Gastrocnemius medialis (tissue), 4 donors: Measurements from ENCODE around the gene TBC1D32. TPM values are rescaled to one million over a fixed set of nuclear protein-coding genes. Genes with fewer than 3 reads are reported as not detected.
A peak's percentile ranks its signal among the peaks of the same experiment; 100 is the strongest.
"Not testable (repeated sequence)": the region's sequence is repeated elsewhere in the genome, so short reads cannot be mapped to it uniquely, and the experiment has no call there.

Experiments used
- ATAC-seq, 2 donors: fragments of 150-250 bp; one replicate each; pipeline ENCODE4 v1.9.1; 2016
- DNase-seq, 2 donors: peaks; one replicate each; pipeline ENCODE4 v3.0.0-alpha.2; 2019
- H3K27ac ChIP-seq, 4 donors: fragments of 200-600 bp; sonication (generic); 1 replicate in 1 of 4; 2 replicates in 3 of 4; pipeline ENCODE4 v1.5.1; 2016 to 2018; ENCODE audit warnings: mild to moderate bottlenecking in 2 of 4, moderate library complexity in 1 of 4
- H3K27me3 ChIP-seq, 3 donors: fragments of 200-600 bp; sonication (generic) in 2 of 3; 1 replicate in 1 of 3; 2 replicates in 2 of 3; pipeline versions ENCODE4 v1.5.1 to v1.6.0; 2016 to 2019; ENCODE audit warnings: mild to moderate bottlenecking in 1 of 3, moderate library complexity in 1 of 3
- H3K36me3 ChIP-seq, 2 donors: fragments of 200-600 bp; sonication (generic) in 1 of 2; one replicate each; pipeline ENCODE4 v1.5.1; 2017 to 2018
- H3K4me1 ChIP-seq, 2 donors: fragments of 200-600 bp; sonication (generic) in 1 of 2; one replicate each; pipeline ENCODE4 v1.5.1; 2016 to 2017; ENCODE audit warnings: mild to moderate bottlenecking in 2 of 2
- H3K4me3 ChIP-seq, 4 donors: fragments of 200-600 bp; sonication (generic) in 3 of 4; 1 replicate in 1 of 4; 2 replicates in 3 of 4; pipeline ENCODE4 v1.5.1; 2016 to 2019; ENCODE audit warnings: mild to moderate bottlenecking in 2 of 4
- H3K9me3 ChIP-seq, 3 donors: fragments of 200-600 bp; sonication (generic) in 2 of 3; 1 replicate in 1 of 3; 2 replicates in 2 of 3; pipeline ENCODE4 v1.5.1; 2016 to 2019
- POLR2A ChIP-seq, 2 donors: fragments of 450-650 bp; IDR thresholded peaks; one replicate each; pipeline ENCODE4 v1.6.1; 2017; ENCODE audit warnings: antibody characterized with exemption in 2 of 2, mild to moderate bottlenecking in 2 of 2, moderate library complexity in 2 of 2
- in situ Hi-C, 4 donors: fragments of 200-750 bp; cut with MboI; loops; one replicate each; pipeline versions ENCODE4 v1.15.0 to v1.8.0; 2017; ENCODE audit warnings: low sequenced_read_pairs in 4 of 4
- intact Hi-C: fragments of 100-400 bp; cut with DNase I; formaldehyde crosslinking; loops from one replicate; pipeline ENCODE4 v1.15.1; 2023; ENCODE audit warnings: low total_unique reads
- total RNA-seq, 4 donors: library from RNA; depleted of rRNA; stranded (reverse); fragments of >200 nt; gene quantifications; one replicate each; pipeline versions ENCODE4 v1.1.0 to v1.2.3, GENCODE V29; 2016
- TF ChIP-seq, protein P1 (sequence below), 5 experiments: fragments of 450-650 bp in 3 of 5; fragments of 200-600 bp in 2 of 5; sonication (generic) in 2 of 5; IDR thresholded peaks in 4 of 5; conservative IDR thresholded peaks in 1 of 5; 1 replicate in 4 of 5; 2 replicates in 1 of 5; pipeline ENCODE4 v1.5.1; 2016 to 2019; ENCODE audit warnings: antibody characterized with exemption in 5 of 5, mild to moderate bottlenecking in 3 of 5, moderate library complexity in 3 of 5

TBC1D32 gene
- total RNA-seq, 4 donors from 2014 or later: 0.07 to 1.2 (median 0.43) TPM

DNA sequence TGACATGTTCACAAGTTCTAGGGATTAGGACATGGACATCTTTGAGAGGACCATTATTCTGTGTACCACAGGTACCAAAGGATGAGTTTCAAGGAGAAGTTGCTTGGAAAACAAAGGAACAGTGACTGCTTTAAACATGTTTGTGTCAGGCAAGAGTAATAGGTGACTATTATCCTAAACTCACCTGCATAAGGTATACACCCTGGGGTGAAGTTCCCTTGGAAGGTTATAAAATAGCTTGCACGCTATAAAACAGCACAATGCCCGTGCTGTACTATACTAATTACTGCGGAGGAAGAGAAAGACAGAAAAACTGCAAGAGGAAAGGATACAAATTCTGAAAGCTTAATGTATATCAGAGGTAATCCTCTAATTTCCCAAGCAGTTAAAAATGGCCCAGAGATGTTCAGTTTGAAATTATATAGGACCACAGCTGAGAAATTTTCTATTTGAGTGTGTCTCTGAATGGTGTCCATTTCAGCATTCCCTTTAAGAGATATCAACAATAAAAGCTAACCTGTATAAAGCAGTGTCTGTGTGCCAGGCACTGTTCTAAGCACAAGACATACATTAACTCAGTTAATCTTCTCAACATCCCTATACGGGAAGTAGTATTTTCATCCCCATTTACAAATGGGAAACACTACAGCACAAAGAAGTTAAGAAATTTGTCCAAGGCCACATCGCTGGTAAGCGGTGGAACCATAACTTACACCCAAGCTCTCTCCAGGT is 19.7 kb downstream of the TBC1D32 start:
- TF ChIP-seq, protein P1, sequence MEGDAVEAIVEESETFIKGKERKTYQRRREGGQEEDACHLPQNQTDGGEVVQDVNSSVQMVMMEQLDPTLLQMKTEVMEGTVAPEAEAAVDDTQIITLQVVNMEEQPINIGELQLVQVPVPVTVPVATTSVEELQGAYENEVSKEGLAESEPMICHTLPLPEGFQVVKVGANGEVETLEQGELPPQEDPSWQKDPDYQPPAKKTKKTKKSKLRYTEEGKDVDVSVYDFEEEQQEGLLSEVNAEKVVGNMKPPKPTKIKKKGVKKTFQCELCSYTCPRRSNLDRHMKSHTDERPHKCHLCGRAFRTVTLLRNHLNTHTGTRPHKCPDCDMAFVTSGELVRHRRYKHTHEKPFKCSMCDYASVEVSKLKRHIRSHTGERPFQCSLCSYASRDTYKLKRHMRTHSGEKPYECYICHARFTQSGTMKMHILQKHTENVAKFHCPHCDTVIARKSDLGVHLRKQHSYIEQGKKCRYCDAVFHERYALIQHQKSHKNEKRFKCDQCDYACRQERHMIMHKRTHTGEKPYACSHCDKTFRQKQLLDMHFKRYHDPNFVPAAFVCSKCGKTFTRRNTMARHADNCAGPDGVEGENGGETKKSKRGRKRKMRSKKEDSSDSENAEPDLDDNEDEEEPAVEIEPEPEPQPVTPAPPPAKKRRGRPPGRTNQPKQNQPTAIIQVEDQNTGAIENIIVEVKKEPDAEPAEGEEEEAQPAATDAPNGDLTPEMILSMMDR (IDR thresholded peaks at IDR 0.05 in 4 of 5, conservative IDR thresholded peaks at IDR 0.05 in 1 of 5): no peak
- TF ChIP-seq POLR2A (IDR thresholded peaks at IDR 0.05): no peak
- H3K9me3 ChIP-seq: no peaks in the 10 kb centered on the region
- H3K36me3 ChIP-seq: no peaks in the 10 kb centered on the region
- no peaks in the 10 kb centered on the region for H3K4me1 ChIP-seq
- in situ Hi-C loops (no loop called here), intact Hi-C loops (no loop called here)
- DNase-seq (no peak), ATAC-seq (no peak)
- H3K27ac ChIP-seq: no peak overlapping the region
- H3K4me3 ChIP-seq: no peak overlapping the region
- H3K27me3 ChIP-seq: no peaks in the 10 kb centered on the region

- H3K4me1 ChIP-seq, DNase-seq, intact Hi-C loops, H3K36me3 ChIP-seq, H3K27ac ChIP-seq, in situ Hi-C loops, H3K4me3 ChIP-seq, ATAC-seq, H3K9me3 ChIP-seq, H3K27me3 ChIP-seq: not testable (repeated sequence)
These were observed 22.5 kb downstream of the TBC1D32 start for GRCh38 chr6:121311814-121312213.

- intact Hi-C loops (no loop called here), in situ Hi-C loops (no loop called here)
- Histone ChIP-seq H3K9me3 (no peaks in the 10 kb centered on the region), H3K36me3 (no peaks in the 10 kb centered on the region), H3K4me3 (no peak overlapping the region), H3K27me3 (no peaks in the 10 kb centered on the region), H3K4me1 (no peaks in the 10 kb centered on the region), H3K27ac (no peak overlapping the region)
- DNase-seq: no peak
- ATAC-seq: no peak
- TF ChIP-seq, protein P1 (IDR thresholded peaks at IDR 0.05 in 4 of 5, conservative IDR thresholded peaks at IDR 0.05 in 1 of 5): no peak
- no peak for TF ChIP-seq POLR2A (IDR thresholded peaks at IDR 0.05)
These were observed 23.8 kb downstream of the TBC1D32 start for GRCh38 chr6:121310495-121310894.

- no peak overlapping the region for H3K27ac ChIP-seq
- H3K9me3 ChIP-seq: no peaks in the 10 kb centered on the region
- no peak for DNase-seq
- no peak for ATAC-seq
- H3K4me3 ChIP-seq: no peak overlapping the region
- no peaks in the 10 kb centered on the region for H3K4me1 ChIP-seq
- in situ Hi-C loops: no loop called here
- TF ChIP-seq, protein P1 (IDR thresholded peaks at IDR 0.05 in 4 of 5, conservative IDR thresholded peaks at IDR 0.05 in 1 of 5): no peak
- no peak for TF ChIP-seq POLR2A (IDR thresholded peaks at IDR 0.05)
- intact Hi-C loops: no loop called here
- no peaks in the 10 kb centered on the region for H3K27me3 ChIP-seq
- no peaks in the 10 kb centered on the region for H3K36me3 ChIP-seq
These were observed 24.4 kb downstream of the TBC1D32 start for GRCh38 chr6:121309768-121310469.

DNA sequence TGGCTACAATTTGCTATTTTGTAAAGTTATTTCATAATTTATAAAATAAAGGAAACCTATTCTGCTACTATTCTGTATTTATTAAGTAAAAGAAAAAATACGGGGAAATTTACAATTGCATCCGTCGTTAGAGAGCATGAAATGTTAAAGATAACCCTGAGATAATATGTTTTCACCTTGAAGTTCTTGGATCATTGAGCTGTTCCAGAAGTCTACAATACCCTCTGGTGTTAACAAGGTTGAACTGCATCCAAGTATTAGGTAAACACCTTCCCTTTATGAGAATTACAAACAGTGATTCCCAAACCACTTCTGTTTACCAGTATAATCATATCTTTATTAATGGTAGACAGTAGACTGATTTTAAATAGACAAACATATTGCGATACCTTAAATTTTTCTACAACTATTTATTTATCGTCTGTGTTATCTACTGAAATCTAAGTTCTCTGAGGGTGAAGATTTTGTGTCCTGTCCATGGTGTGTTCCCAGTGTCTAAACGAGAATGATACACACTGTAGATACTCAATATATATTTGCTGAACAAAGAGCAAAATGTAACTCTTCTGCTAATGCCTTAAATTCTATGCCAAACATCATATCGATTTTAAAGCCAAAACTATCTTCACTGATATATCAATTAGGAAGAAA is 28.2 kb downstream of the TBC1D32 start:
- H3K27ac ChIP-seq: no peak overlapping the region
- ATAC-seq (no peak), DNase-seq (no peak)
- H3K27me3 ChIP-seq: no peaks in the 10 kb centered on the region
- H3K36me3 ChIP-seq: no peaks in the 10 kb centered on the region
- H3K9me3 ChIP-seq: no peaks in the 10 kb centered on the region
- no peak overlapping the region for H3K4me3 ChIP-seq
- in situ Hi-C loops: no loop called here
- TF ChIP-seq, protein P1 (IDR thresholded peaks at IDR 0.05 in 4 of 5, conservative IDR thresholded peaks at IDR 0.05 in 1 of 5): peak in 1 of 5 experiments; percentile 14
- TF ChIP-seq POLR2A (IDR thresholded peaks at IDR 0.05): no peak
- intact Hi-C loops: no loop called here
- H3K4me1 ChIP-seq: no peaks in the 10 kb centered on the region
